Uterus (tissue), 2 donors: Measurements from ENCODE around the gene FAM209B.

Experiments
- POLR2A ChIP-seq, 2 donors: fragments of 450-650 bp; IDR thresholded peaks; one replicate each; pipeline ENCODE4 v1.6.1; 2016; ENCODE audit warnings: antibody characterized with exemption in 2 of 2, mild to moderate bottlenecking in 1 of 2, moderate library complexity in 1 of 2
- TF ChIP-seq, protein P1 (sequence below), 4 experiments: fragments of 200-600 bp in 2 of 4; fragments of 450-650 bp in 2 of 4; sonication (generic) in 2 of 4; IDR thresholded peaks; one replicate each; pipeline ENCODE4 v1.5.1; 2016 to 2019; ENCODE audit warnings: antibody characterized with exemption in 4 of 4, mild to moderate bottlenecking in 2 of 4, moderate library complexity in 1 of 4

DNA sequence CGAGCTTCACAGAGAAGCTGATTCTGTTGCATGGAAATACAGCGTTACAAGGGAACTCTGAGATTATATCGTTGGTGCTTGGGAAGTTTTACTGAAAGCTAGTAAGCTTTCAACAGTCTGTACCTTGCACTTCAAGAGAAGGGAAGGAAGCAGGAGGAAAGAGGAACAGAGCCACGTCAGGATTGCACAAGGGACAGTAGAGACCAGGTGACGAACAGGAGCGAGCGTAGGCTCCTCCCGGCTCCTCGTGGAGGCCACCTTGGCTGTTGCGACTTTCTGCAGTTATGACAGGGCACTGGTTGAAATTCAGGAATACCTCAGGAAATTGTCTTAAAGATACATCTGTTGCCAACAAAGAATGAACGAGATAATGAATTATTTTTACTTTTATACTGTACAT, 45.8 kb upstream of the FAM209B start:
- TF ChIP-seq, protein P1, sequence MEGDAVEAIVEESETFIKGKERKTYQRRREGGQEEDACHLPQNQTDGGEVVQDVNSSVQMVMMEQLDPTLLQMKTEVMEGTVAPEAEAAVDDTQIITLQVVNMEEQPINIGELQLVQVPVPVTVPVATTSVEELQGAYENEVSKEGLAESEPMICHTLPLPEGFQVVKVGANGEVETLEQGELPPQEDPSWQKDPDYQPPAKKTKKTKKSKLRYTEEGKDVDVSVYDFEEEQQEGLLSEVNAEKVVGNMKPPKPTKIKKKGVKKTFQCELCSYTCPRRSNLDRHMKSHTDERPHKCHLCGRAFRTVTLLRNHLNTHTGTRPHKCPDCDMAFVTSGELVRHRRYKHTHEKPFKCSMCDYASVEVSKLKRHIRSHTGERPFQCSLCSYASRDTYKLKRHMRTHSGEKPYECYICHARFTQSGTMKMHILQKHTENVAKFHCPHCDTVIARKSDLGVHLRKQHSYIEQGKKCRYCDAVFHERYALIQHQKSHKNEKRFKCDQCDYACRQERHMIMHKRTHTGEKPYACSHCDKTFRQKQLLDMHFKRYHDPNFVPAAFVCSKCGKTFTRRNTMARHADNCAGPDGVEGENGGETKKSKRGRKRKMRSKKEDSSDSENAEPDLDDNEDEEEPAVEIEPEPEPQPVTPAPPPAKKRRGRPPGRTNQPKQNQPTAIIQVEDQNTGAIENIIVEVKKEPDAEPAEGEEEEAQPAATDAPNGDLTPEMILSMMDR (IDR thresholded peaks at IDR 0.05) = no peak
- no peak for TF ChIP-seq POLR2A (IDR thresholded peaks at IDR 0.05)
